ENCODE measurements around the gene CCDC169. TPM values are rescaled to one million over a fixed set of nuclear protein-coding genes. Genes with fewer than 3 reads are reported as not detected.

Gene CCDC169
- polyA plus RNA-seq, 1 donor from 2014 or later = 6.9 TPM

DNA sequence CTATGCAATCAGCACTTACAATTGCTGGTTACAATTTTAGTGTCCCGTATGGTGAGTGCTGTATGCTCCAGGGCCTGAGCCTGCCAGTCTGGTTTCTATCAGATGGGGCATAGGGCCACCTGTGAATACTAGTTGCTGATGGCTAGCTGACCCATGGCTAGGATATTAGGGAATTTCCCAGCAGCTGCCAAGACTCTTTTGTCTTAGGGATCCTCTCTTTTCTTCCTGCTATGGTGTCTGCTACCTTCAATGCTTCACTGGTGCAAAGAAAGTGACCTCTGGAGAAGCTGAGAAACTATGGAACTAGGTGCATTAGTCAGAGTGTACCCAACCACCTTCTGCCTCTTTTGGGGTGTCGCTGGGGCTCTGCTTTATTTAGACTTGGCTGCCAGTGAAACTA is 11.6 kb downstream of the CCDC169 start:
- H3K79me2 ChIP-seq (replicated peaks; ENCODE audit: insufficient read depth, low read length) = no peaks in the 10 kb centered on the region
- H3K9ac ChIP-seq (ENCODE audit: low read length) = no peak overlapping the region
- no peaks in the 10 kb centered on the region for H3K36me3 ChIP-seq (ENCODE audit: insufficient read depth, low read length)
- no peaks in the 10 kb centered on the region for H3K9me2 ChIP-seq (ENCODE audit: insufficient read depth, low read length)
- H3K27me3 ChIP-seq (ENCODE audit: insufficient read depth, low read depth, low read length) = no peaks in the 10 kb centered on the region
- no peaks in the 10 kb centered on the region for H3F3A ChIP-seq (ENCODE audit: insufficient read depth, low read length, poor library complexity, severe bottlenecking)
- H3K4me3 ChIP-seq (ENCODE audit: low read length) = no peak overlapping the region
- no peak overlapping the region for H2AFZ ChIP-seq (ENCODE audit: low read depth, low read length)
- H3K4me2 ChIP-seq (ENCODE audit: low read length) = no peak overlapping the region
- no peaks in the 10 kb centered on the region for H3K9me3 ChIP-seq (ENCODE audit: low read length)
- no peaks in the 10 kb centered on the region for H4K20me1 ChIP-seq (ENCODE audit: insufficient read depth)
- no peak overlapping the region for H3K27ac ChIP-seq (ENCODE audit: low read length)
- TF ChIP-seq EZH2 (IDR thresholded peaks at IDR 0.05; ENCODE audit: borderline replicate concordance, insufficient read depth, low read length, poor library complexity, severe bottlenecking) (no peak), TAF1 (IDR thresholded peaks at IDR 0.05; ENCODE audit: low read depth) (no peak), RAD21 (conservative IDR thresholded peaks at IDR 0.05) (no peak), EP300 (conservative IDR thresholded peaks at IDR 0.05; ENCODE audit: poor library complexity, severe bottlenecking) (no peak), MXI1 (conservative IDR thresholded peaks at IDR 0.05; ENCODE audit: poor library complexity, severe bottlenecking) (no peak), POLR2AphosphoS5 (IDR thresholded peaks at IDR 0.05) (no peak), SMC3 (conservative IDR thresholded peaks at IDR 0.05; ENCODE audit: poor library complexity) (no peak)
- TF ChIP-seq, protein P1, sequence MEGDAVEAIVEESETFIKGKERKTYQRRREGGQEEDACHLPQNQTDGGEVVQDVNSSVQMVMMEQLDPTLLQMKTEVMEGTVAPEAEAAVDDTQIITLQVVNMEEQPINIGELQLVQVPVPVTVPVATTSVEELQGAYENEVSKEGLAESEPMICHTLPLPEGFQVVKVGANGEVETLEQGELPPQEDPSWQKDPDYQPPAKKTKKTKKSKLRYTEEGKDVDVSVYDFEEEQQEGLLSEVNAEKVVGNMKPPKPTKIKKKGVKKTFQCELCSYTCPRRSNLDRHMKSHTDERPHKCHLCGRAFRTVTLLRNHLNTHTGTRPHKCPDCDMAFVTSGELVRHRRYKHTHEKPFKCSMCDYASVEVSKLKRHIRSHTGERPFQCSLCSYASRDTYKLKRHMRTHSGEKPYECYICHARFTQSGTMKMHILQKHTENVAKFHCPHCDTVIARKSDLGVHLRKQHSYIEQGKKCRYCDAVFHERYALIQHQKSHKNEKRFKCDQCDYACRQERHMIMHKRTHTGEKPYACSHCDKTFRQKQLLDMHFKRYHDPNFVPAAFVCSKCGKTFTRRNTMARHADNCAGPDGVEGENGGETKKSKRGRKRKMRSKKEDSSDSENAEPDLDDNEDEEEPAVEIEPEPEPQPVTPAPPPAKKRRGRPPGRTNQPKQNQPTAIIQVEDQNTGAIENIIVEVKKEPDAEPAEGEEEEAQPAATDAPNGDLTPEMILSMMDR (IDR thresholded peaks at IDR 0.05; ENCODE audit: poor library complexity, severe bottlenecking) = no peak
- TF ChIP-seq, protein P2, sequence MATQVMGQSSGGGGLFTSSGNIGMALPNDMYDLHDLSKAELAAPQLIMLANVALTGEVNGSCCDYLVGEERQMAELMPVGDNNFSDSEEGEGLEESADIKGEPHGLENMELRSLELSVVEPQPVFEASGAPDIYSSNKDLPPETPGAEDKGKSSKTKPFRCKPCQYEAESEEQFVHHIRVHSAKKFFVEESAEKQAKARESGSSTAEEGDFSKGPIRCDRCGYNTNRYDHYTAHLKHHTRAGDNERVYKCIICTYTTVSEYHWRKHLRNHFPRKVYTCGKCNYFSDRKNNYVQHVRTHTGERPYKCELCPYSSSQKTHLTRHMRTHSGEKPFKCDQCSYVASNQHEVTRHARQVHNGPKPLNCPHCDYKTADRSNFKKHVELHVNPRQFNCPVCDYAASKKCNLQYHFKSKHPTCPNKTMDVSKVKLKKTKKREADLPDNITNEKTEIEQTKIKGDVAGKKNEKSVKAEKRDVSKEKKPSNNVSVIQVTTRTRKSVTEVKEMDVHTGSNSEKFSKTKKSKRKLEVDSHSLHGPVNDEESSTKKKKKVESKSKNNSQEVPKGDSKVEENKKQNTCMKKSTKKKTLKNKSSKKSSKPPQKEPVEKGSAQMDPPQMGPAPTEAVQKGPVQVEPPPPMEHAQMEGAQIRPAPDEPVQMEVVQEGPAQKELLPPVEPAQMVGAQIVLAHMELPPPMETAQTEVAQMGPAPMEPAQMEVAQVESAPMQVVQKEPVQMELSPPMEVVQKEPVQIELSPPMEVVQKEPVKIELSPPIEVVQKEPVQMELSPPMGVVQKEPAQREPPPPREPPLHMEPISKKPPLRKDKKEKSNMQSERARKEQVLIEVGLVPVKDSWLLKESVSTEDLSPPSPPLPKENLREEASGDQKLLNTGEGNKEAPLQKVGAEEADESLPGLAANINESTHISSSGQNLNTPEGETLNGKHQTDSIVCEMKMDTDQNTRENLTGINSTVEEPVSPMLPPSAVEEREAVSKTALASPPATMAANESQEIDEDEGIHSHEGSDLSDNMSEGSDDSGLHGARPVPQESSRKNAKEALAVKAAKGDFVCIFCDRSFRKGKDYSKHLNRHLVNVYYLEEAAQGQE (IDR thresholded peaks at IDR 0.05; ENCODE audit: borderline replicate concordance) = no peak

DNA sequence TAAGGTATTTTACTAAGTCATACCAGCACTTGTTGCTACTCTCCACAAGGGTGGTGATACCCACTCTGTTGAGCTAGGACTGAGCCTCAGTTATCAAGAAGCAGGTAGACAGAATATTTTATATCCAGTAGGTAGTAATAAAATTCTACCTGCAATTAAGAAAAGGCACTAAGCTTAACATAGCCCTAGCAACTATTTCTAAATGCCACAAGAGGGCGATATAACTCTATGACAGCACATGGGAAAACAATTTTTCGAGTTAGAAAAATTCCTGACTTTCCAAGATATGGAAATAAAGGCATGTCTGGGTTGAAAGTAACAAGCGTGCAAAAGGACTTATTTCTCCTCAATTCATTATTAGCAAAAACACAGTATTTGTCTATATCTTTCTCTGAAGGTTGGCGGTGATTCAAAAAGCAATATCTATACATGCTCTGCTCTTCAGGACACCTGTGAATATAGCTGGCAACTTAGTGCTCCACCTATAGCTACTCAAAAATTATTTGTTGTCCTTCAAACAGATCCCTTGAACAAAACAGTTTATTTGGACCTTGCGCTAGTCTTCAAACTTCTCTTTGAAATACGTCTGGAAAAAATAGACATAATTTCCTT is 14.7 kb downstream of the CCDC169 start:
- Histone ChIP-seq H2AFZ (ENCODE audit: low read depth, low read length) (no peak overlapping the region), H3K36me3 (ENCODE audit: insufficient read depth, low read length) (no peaks in the 10 kb centered on the region), H3K4me3 (ENCODE audit: low read length) (no peak overlapping the region), H3K79me2 (replicated peaks; ENCODE audit: insufficient read depth, low read length) (no peaks in the 10 kb centered on the region), H3K9ac (ENCODE audit: low read length) (no peak overlapping the region), H3K9me3 (ENCODE audit: low read length) (no peaks in the 10 kb centered on the region), H3F3A (ENCODE audit: insufficient read depth, low read length, poor library complexity, severe bottlenecking) (no peaks in the 10 kb centered on the region), H3K9me2 (ENCODE audit: insufficient read depth, low read length) (no peaks in the 10 kb centered on the region), H3K4me2 (ENCODE audit: low read length) (no peak overlapping the region), H3K27me3 (ENCODE audit: insufficient read depth, low read depth, low read length) (no peaks in the 10 kb centered on the region), H3K27ac (ENCODE audit: low read length) (no peak overlapping the region), H4K20me1 (ENCODE audit: insufficient read depth) (no peaks in the 10 kb centered on the region)
- TF ChIP-seq, protein P1 (IDR thresholded peaks at IDR 0.05; ENCODE audit: poor library complexity, severe bottlenecking) = peak; percentile 89
- TF ChIP-seq EZH2 (IDR thresholded peaks at IDR 0.05; ENCODE audit: borderline replicate concordance, insufficient read depth, low read length, poor library complexity, severe bottlenecking) (no peak), EP300 (conservative IDR thresholded peaks at IDR 0.05; ENCODE audit: poor library complexity, severe bottlenecking) (no peak), SMC3 (conservative IDR thresholded peaks at IDR 0.05; ENCODE audit: poor library complexity) (peak; percentile 86), RAD21 (conservative IDR thresholded peaks at IDR 0.05) (peak; percentile 91)
- TF ChIP-seq, protein P2 (IDR thresholded peaks at IDR 0.05; ENCODE audit: borderline replicate concordance) = peak; percentile 83

All from neural cell (in vitro differentiated cells).